ENCODE results near the gene POLR1G.
"Not testable (repeated sequence)": the region's sequence is repeated elsewhere in the genome, so short reads cannot be mapped to it uniquely, and the experiment has no call there.

Gene POLR1G

GRCh38 chr19:45401815-45402214 is 4.6 kb upstream of the POLR1G start:
- no peak for DNase-seq

GRCh38 chr19:45402298-45403061 is 4.0 kb upstream of the POLR1G start:
- DNase-seq, result peak; percentile 20 to 36

GRCh38 chr19:45403272-45403671 is 3.2 kb upstream of the POLR1G start:
- no peak for DNase-seq

GRCh38 chr19:45403781-45404556 is 2.5 kb upstream of the POLR1G start:
- peak in 1 of 2 experiments; percentile 11 for DNase-seq

- DNase-seq, result no peak
Observed at GRCh38 chr19:45404557-45405434, 1.6 kb upstream of the POLR1G start, which contains the start of gene PPP1R13L. PPP1R13L (minus strand) TSS chr19:45405069; CDS start chr19:45398318, 6,751 bp downstream.

- DNase-seq, result peak; percentile 84 to 87
Observed at GRCh38 chr19:45405435-45406225, 814 bp upstream of the POLR1G start.

- DNase-seq, result no peak
Observed at GRCh38 chr19:45407091-45407375, 589 bp downstream of the POLR1G start.

GRCh38 chr19:45407585-45407984 is 1.1 kb downstream of the POLR1G start:
- DNase-seq, result not testable (repeated sequence)

GRCh38 chr19:45408121-45408520 is 1.7 kb downstream of the POLR1G start:
- no peak for DNase-seq

GRCh38 chr19:45408830-45409556 is 2.5 kb downstream of the POLR1G start:
- no peak for DNase-seq

- peak; percentile 8 to 46 for DNase-seq
Observed at GRCh38 chr19:45409557-45409920, 3.1 kb downstream of the POLR1G start.

GRCh38 chr19:45410330-45410729 is 3.9 kb downstream of the POLR1G start:
- not testable (repeated sequence) for DNase-seq

GRCh38 chr19:45413497-45413896 is 7.1 kb downstream of the POLR1G start:
- no peak for DNase-seq

- DNase-seq, result no peak
Observed at GRCh38 chr19:45414468-45414867, 8.0 kb downstream of the POLR1G start.

- no peak for DNase-seq
Observed at GRCh38 chr19:45417151-45417550, 10.7 kb downstream of the POLR1G start.

- DNase-seq, result peak; percentile 46 to 51
Observed at GRCh38 chr19:45418802-45419201, 12.4 kb downstream of the POLR1G start.

GRCh38 chr19:45419396-45419795 is 13.0 kb downstream of the POLR1G start:
- peak; percentile 80 to 83 for DNase-seq

GRCh38 chr19:45419895-45420294 is 13.5 kb downstream of the POLR1G start:
- DNase-seq, result no peak

- DNase-seq, result no peak
Observed at GRCh38 chr19:45420356-45420755, 13.9 kb downstream of the POLR1G start.

GRCh38 chr19:45420871-45421270 is 14.4 kb downstream of the POLR1G start:
- DNase-seq, result no peak

GRCh38 chr19:45421947-45422498 is 15.6 kb downstream of the POLR1G start:
- DNase-seq, result no peak
